Esophagus squamous epithelium (tissue), 5 donors: ENCODE results near the gene UBE2R2. TPM values are rescaled to one million over a fixed set of nuclear protein-coding genes. Genes with fewer than 3 reads are reported as not detected.
"Not testable (repeated sequence)": the region's sequence is repeated elsewhere in the genome, so short reads cannot be mapped to it uniquely, and the experiment has no call there.

Source experiments
- DNase-seq: peaks from one replicate; lab custom pipeline; 2025; lab: John Stamatoyannopoulos, UW
- H3K27ac ChIP-seq, 4 donors: fragments of 200-600 bp; sonication (generic); one replicate each; pipeline ENCODE4 v1.5.1; 2016 to 2019; ENCODE audit warnings: mild to moderate bottlenecking in 1 of 4
- H3K27me3 ChIP-seq, 4 donors: fragments of 200-600 bp; sonication (generic); 1 replicate in 3 of 4; 2 replicates in 1 of 4; pipeline versions ENCODE4 v1.5.1 to v1.6.0; 2017 to 2021; ENCODE audit warnings: antibody characterized with exemption in 1 of 4
- H3K36me3 ChIP-seq, 3 donors: fragments of 200-600 bp; sonication (generic); one replicate each; pipeline ENCODE4 v1.5.1; 2016 to 2019
- H3K4me1 ChIP-seq, 3 donors: fragments of 200-600 bp; sonication (generic); one replicate each; pipeline ENCODE4 v1.5.1; 2017 to 2019
- H3K4me3 ChIP-seq, 4 donors: fragments of 200-600 bp; sonication (generic); 1 replicate in 3 of 4; 2 replicates in 1 of 4; pipeline ENCODE4 v1.5.1; 2016 to 2019; ENCODE audit warnings: mild to moderate bottlenecking in 2 of 4, moderate library complexity in 1 of 4
- H3K9me3 ChIP-seq, 3 donors: fragments of 200-600 bp; sonication (generic); one replicate each; pipeline ENCODE4 v1.5.1; 2016 to 2019
- POLR2A ChIP-seq, 4 donors: fragments of 450-650 bp; IDR thresholded peaks; one replicate each; pipeline ENCODE4 v1.6.1; 2017; ENCODE audit warnings: antibody characterized with exemption in 4 of 4, mild to moderate bottlenecking in 4 of 4, moderate library complexity in 3 of 4
- WGBS, 2 donors: methylation state at CpG; one replicate each; pipeline ENCODE4 v1.1.5; 2018; 5-methylcytosine and 5-hydroxymethylcytosine counted together
- intact Hi-C: fragments of 100-400 bp; cut with DNase I; formaldehyde crosslinking; loops from one replicate; pipeline ENCODE4 v1.15.0; 2022
- total RNA-seq, 4 donors: library from RNA; depleted of rRNA; stranded (reverse); fragments of >200 nt; gene quantifications; one replicate each; pipeline ENCODE4 v1.1.0, GENCODE V29; 2016
- TF ChIP-seq, protein P1 (sequence below), 6 experiments: fragments of 450-650 bp in 4 of 6; fragments of 200-600 bp in 2 of 6; sonication (generic) in 2 of 6; IDR thresholded peaks; one replicate each; pipeline ENCODE4 v1.5.1; 2016 to 2019; ENCODE audit warnings: antibody characterized with exemption in 6 of 6, mild to moderate bottlenecking in 4 of 6, moderate library complexity in 4 of 6
- donor health status: DM: yes; HTN: yes; CAD: no.

Gene UBE2R2
- total RNA-seq, 4 donors from 2014 or later = 14.3 to 19.1 (median 16.7) TPM

- intact Hi-C loops = no loop called here
- Histone ChIP-seq H3K27ac (no peak overlapping the region), H3K4me1 (peaks cover 0 to 10% (median 0%) of the 10 kb centered on the region in 3 donors), H3K4me3 (no peak overlapping the region), H3K9me3 (no peaks in the 10 kb centered on the region), H3K36me3 (no peaks in the 10 kb centered on the region), H3K27me3 (peaks cover 0 to 11% (median 0%) of the 10 kb centered on the region in 4 donors)
- 27 to 50% methylated on average over 3 to 4 of the region's 4 CpGs for WGBS, 2 donors
- no peak for DNase-seq
- TF ChIP-seq, protein P1, sequence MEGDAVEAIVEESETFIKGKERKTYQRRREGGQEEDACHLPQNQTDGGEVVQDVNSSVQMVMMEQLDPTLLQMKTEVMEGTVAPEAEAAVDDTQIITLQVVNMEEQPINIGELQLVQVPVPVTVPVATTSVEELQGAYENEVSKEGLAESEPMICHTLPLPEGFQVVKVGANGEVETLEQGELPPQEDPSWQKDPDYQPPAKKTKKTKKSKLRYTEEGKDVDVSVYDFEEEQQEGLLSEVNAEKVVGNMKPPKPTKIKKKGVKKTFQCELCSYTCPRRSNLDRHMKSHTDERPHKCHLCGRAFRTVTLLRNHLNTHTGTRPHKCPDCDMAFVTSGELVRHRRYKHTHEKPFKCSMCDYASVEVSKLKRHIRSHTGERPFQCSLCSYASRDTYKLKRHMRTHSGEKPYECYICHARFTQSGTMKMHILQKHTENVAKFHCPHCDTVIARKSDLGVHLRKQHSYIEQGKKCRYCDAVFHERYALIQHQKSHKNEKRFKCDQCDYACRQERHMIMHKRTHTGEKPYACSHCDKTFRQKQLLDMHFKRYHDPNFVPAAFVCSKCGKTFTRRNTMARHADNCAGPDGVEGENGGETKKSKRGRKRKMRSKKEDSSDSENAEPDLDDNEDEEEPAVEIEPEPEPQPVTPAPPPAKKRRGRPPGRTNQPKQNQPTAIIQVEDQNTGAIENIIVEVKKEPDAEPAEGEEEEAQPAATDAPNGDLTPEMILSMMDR (IDR thresholded peaks at IDR 0.05) = no peak
- no peak for TF ChIP-seq POLR2A (IDR thresholded peaks at IDR 0.05)
Measured at GRCh38 chr9:33795819-33796218, 21.1 kb upstream of the UBE2R2 start.

DNA sequence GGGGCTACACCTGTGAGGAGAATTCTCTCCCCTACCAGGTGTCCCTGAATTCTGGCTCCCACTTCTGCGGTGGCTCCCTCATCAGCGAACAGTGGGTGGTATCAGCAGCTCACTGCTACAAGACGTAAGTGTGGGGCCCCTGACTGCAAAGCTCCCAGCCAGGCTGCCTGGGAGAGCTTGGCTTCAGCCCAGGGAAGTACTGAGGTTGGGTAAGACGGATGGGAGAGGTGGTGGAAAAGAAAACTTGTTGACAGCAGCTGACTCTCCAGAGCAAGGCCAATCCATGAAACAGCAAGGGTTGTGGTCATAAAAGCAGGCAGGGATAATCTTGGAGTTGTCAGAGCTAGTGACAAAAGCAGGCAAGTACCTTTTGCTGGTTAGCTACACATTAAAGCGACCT lies 20.3 kb upstream of the UBE2R2 start:
- H3K36me3 ChIP-seq, H3K9me3 ChIP-seq, H3K4me3 ChIP-seq, H3K4me1 ChIP-seq, DNase-seq, H3K27ac ChIP-seq, intact Hi-C loops: not testable (repeated sequence)
- H3K27me3 ChIP-seq = peaks cover 0 to 11% (median 0%) of the 10 kb centered on the region in 4 donors
- 82 to 83% methylated on average over 1 to 3 of the region's 5 CpGs for WGBS, 2 donors

- H3K27me3 ChIP-seq = peaks cover 0 to 11% (median 0%) of the 10 kb centered on the region in 4 donors
- no peak overlapping the region for H3K27ac ChIP-seq
- H3K4me3 ChIP-seq = no peak overlapping the region
- H3K4me1 ChIP-seq = peaks cover 0 to 10% (median 0%) of the 10 kb centered on the region in 3 donors
- intact Hi-C loops = no loop called here
- no peak for TF ChIP-seq POLR2A (IDR thresholded peaks at IDR 0.05)
- TF ChIP-seq, protein P1 (IDR thresholded peaks at IDR 0.05) = no peak
- no peaks in the 10 kb centered on the region for H3K9me3 ChIP-seq
- WGBS, 2 donors = 90 to 91% methylated on average over 8 of the region's 8 CpGs
- no peak for DNase-seq
- no peaks in the 10 kb centered on the region for H3K36me3 ChIP-seq
Measured at GRCh38 chr9:33797837-33798236, 19.1 kb upstream of the UBE2R2 start.

DNA sequence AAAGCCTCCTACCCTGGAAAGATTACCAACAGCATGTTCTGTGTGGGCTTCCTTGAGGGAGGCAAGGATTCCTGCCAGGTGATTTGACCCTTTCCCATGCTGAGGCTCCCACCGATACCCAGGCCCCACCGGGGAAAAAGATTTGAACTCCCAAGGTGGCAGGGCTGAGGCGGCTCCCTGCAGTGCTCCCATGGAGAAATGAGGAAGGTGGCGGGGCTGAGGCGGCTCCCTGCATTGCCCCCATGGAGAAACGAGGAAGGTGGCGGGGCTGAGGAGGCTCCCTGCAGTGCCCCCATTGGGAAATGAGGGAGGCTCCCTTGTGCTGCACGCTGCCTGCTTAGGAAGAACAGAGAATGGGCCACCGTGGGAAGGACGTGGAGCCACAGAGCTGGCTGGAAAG lies 18.4 kb upstream of the UBE2R2 start:
- no peak overlapping the region for H3K4me3 ChIP-seq
- H3K4me1 ChIP-seq = peaks cover 0 to 10% (median 0%) of the 10 kb centered on the region in 3 donors
- no peaks in the 10 kb centered on the region for H3K9me3 ChIP-seq
- H3K27me3 ChIP-seq = peaks cover 0 to 11% (median 0%) of the 10 kb centered on the region in 4 donors
- no peak overlapping the region for H3K27ac ChIP-seq
- WGBS, 2 donors = 74 to 78% methylated on average over 5 to 7 of the region's 10 CpGs
- intact Hi-C loops = no loop called here
- no peaks in the 10 kb centered on the region for H3K36me3 ChIP-seq
- DNase-seq = no peak
- TF ChIP-seq, protein P1 (IDR thresholded peaks at IDR 0.05) = no peak
- TF ChIP-seq POLR2A (IDR thresholded peaks at IDR 0.05) = no peak

GRCh38 chr9:33799928-33800704 lies 16.8 kb upstream of the UBE2R2 start:
- H3K36me3 ChIP-seq = no peaks in the 10 kb centered on the region
- peaks cover 0 to 11% (median 0%) of the 10 kb centered on the region in 4 donors for H3K27me3 ChIP-seq
- no peak for DNase-seq
- H3K9me3 ChIP-seq = no peaks in the 10 kb centered on the region
- H3K4me1 ChIP-seq = peaks cover 0 to 10% (median 0%) of the 10 kb centered on the region in 3 donors
- no peak overlapping the region for H3K4me3 ChIP-seq
- intact Hi-C loops = no loop called here
- no peak overlapping the region for H3K27ac ChIP-seq
- WGBS, 2 donors = 67 to 72% methylated on average over 8 to 9 of the region's 9 CpGs
- TF ChIP-seq POLR2A (IDR thresholded peaks at IDR 0.05) = no peak
- TF ChIP-seq, protein P1 (IDR thresholded peaks at IDR 0.05) = no peak
